Measurements from ENCODE around the gene SORBS1. TPM values are rescaled to one million over a fixed set of nuclear protein-coding genes. Genes with fewer than 3 reads are reported as not detected.

SORBS1 gene
- total and polyA plus RNA-seq, 4 experiments from 2014 or later = 0.67 to 0.93 (median 0.75) TPM; not detected in 1

DNA sequence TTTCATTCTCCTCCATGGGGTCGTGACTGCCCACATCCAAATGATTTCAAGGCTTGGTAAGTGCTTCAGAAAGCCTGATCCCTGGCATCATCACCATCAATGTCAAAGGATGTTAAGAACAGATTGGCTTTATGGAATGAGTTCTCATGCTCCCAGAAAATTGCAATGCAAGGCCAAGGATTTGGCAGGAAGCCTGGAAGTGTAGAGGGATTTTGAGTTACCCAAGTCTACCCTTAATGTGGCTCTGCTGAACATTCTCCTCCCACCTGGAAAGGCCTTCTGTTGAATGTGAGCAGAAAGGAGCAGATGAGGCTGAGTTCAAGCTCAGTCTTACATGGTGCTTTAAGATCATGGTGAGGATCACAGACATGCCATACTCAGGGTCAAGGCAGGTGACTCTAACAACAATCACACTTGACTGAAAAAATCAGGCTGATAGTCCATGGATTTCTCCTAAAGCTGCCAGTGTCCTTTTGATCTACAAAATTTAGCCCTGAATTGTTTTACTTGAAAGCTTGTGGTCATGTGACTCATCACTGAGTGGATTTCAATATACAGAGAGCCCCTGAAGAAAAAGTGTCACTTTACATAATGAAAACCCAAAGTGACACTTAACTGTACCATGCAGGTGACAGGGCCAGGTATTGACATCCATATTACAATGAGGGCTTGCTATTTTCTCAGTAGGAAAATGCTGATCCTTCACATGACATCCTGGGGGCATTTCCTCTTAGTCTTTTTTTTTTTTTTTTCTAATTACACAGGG lies 159.3 kb downstream of the SORBS1 start:
- no peaks in the 10 kb centered on the region for H3K27me3 Mint-ChIP-seq
- H3K36me3 Mint-ChIP-seq = peaks cover 0 to 3% of the 10 kb centered on the region in 2 donors
- Histone ChIP-seq H3K27me3 (ENCODE audit: insufficient read depth, low read length) (no peaks in the 10 kb centered on the region), H3K4me3 (ENCODE audit: low read length in 2 of 2) (no peak overlapping the region), H3K36me3 (ENCODE audit: insufficient read depth, low read length) (no peaks in the 10 kb centered on the region), H3K9me3 (ENCODE audit: control insufficient read depth in 1 of 2, low read length in 2 of 2) (no peaks in the 10 kb centered on the region), H3K27ac (ENCODE audit: low read depth, low read length) (no peak overlapping the region), H3K4me1 (ENCODE audit: insufficient read depth, low read length) (no peaks in the 10 kb centered on the region)
- no peak overlapping the region for H3K27ac Mint-ChIP-seq
- ChIA-PET POLR2A (ENCODE audit: partially characterized antibody) (interaction anchor here (0.7 kb wide), 1 partner anchor 30 kb away, joined by 3 read pairs; no protein-coding TSS in a partner anchor), CTCF (ENCODE audit: partially characterized antibody) (interaction anchor here (1.6 to 1.7 kb wide), 3 partner anchors 10 to 28 kb away, joined by 3 to 4 read pairs (median 3); no protein-coding TSS in a partner anchor)
- no peak overlapping the region for H3K4me3 Mint-ChIP-seq
- no peak for DNase-seq
- intact Hi-C loops (cut with micrococcal nuclease) = no loop called here
- H3K4me1 Mint-ChIP-seq = no peaks in the 10 kb centered on the region
- no peaks in the 10 kb centered on the region for H3K9me3 Mint-ChIP-seq

DNA sequence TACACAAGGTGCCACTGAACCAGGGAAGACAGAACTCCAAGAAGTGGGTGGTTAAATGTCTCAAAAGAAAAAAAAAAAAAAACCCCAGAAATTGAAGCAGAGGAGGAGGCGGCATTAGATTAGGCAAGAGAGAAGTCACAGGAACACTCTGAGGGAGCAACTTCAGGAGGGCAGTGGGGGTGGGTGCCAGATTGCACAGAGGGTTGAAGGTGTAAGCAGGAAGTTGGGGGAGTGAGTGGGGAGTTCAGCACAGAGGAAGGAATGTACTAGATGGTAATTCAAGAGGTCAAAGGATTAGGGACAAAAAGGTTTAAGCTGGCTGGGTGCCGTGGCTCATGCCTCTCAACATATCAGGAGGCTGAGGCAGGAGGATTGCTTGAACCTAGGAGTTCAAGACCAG lies 160.4 kb downstream of the SORBS1 start:
- H3K9me3 Mint-ChIP-seq = no peaks in the 10 kb centered on the region
- peaks cover 0 to 3% of the 10 kb centered on the region in 2 donors for H3K36me3 Mint-ChIP-seq
- Histone ChIP-seq H3K4me3 (ENCODE audit: low read length in 2 of 2) (no peak overlapping the region), H3K4me1 (ENCODE audit: insufficient read depth, low read length) (no peaks in the 10 kb centered on the region), H3K27me3 (ENCODE audit: insufficient read depth, low read length) (no peaks in the 10 kb centered on the region), H3K27ac (ENCODE audit: low read depth, low read length) (no peak overlapping the region), H3K36me3 (ENCODE audit: insufficient read depth, low read length) (no peaks in the 10 kb centered on the region), H3K9me3 (ENCODE audit: control insufficient read depth in 1 of 2, low read length in 2 of 2) (no peaks in the 10 kb centered on the region)
- H3K27ac Mint-ChIP-seq = no peak overlapping the region
- no peaks in the 10 kb centered on the region for H3K4me1 Mint-ChIP-seq
- no peak for DNase-seq
- no peak overlapping the region for H3K4me3 Mint-ChIP-seq
- CTCF ChIA-PET (ENCODE audit: partially characterized antibody) = interaction anchor here (1.6 kb wide), 1 partner anchor 29 kb away, joined by 3 read pairs; no protein-coding TSS in a partner anchor
- POLR2A ChIA-PET (ENCODE audit: partially characterized antibody) = no interaction called here
- no peaks in the 10 kb centered on the region for H3K27me3 Mint-ChIP-seq
- intact Hi-C loops (cut with micrococcal nuclease) = no loop called here

DNA sequence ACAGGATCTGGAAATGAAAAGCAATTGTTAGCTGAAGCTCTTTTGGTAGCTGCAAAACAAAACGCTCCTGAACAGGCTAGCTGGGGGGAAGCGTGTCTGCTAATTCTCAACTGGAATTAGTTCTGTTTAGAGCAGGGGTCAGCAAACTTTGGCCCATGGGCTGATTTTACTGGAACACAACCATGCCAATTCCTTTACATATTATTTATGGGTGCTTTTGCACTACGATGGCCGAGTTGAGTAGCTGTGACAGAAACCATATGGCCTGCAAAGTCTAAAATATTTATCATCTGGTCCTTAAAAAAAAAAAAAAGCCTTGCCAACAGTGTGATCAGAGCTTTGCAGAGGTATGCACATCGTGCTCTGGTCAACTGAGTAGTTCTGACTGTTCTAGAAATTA lies 162.0 kb downstream of the SORBS1 start:
- CTCF ChIA-PET (ENCODE audit: partially characterized antibody) = interaction anchor here (1.7 kb wide), 1 partner anchor 36 kb away, joined by 6 read pairs; no protein-coding TSS in a partner anchor
- Mint-ChIP-seq H3K27me3 (no peaks in the 10 kb centered on the region), H3K4me1 (no peaks in the 10 kb centered on the region), H3K4me3 (no peak overlapping the region), H3K36me3 (peaks cover 0 to 3% of the 10 kb centered on the region in 2 donors), H3K9me3 (no peaks in the 10 kb centered on the region), H3K27ac (no peak overlapping the region)
- Histone ChIP-seq H3K36me3 (ENCODE audit: insufficient read depth, low read length) (no peaks in the 10 kb centered on the region), H3K9me3 (ENCODE audit: control insufficient read depth in 1 of 2, low read length in 2 of 2) (no peaks in the 10 kb centered on the region), H3K27me3 (ENCODE audit: insufficient read depth, low read length) (no peaks in the 10 kb centered on the region), H3K4me1 (ENCODE audit: insufficient read depth, low read length) (no peaks in the 10 kb centered on the region), H3K27ac (ENCODE audit: low read depth, low read length) (no peak overlapping the region), H3K4me3 (ENCODE audit: low read length in 2 of 2) (no peak overlapping the region)
- no peak for DNase-seq
- intact Hi-C loops (cut with micrococcal nuclease) = no loop called here
- POLR2A ChIA-PET (ENCODE audit: partially characterized antibody) = no interaction called here

DNA sequence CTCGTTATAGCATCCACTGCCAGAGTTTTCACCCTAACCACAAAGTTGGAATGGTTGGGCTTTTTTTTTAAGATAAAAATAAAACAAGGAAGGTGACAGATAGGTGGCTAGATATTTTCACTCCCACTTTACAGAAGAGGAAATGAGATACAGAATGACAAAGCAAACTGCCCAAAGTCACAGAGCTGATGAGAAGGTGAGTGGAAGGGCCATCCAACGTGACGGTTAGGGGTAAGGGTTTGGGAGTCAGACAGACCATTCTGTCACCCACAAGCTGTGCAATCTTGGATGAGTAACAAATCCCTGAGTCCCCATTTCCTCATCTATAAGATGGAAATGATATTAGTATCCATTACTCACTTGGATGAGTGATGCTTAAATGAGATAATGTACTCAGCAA lies 163.4 kb downstream of the SORBS1 start:
- H3K4me3 Mint-ChIP-seq = no peak overlapping the region
- H3K4me3 ChIP-seq (ENCODE audit: low read length in 2 of 2) = no peak overlapping the region
- POLR2A ChIA-PET (ENCODE audit: partially characterized antibody) = no interaction called here
- H3K27ac Mint-ChIP-seq = no peak overlapping the region
- CTCF ChIA-PET (ENCODE audit: partially characterized antibody) = interaction anchor here (1.2 kb wide), 1 partner anchor 8 kb away, joined by 4 read pairs; no protein-coding TSS in a partner anchor
- no peaks in the 10 kb centered on the region for H3K27me3 ChIP-seq (ENCODE audit: insufficient read depth, low read length)
- no peak overlapping the region for H3K27ac ChIP-seq (ENCODE audit: low read depth, low read length)
- peaks cover 0 to 3% of the 10 kb centered on the region in 2 donors for H3K36me3 Mint-ChIP-seq
- H3K9me3 Mint-ChIP-seq = no peaks in the 10 kb centered on the region
- H3K9me3 ChIP-seq (ENCODE audit: control insufficient read depth in 1 of 2, low read length in 2 of 2) = no peaks in the 10 kb centered on the region
- H3K4me1 Mint-ChIP-seq = no peaks in the 10 kb centered on the region
- no peak for DNase-seq
- intact Hi-C loops (cut with micrococcal nuclease) = no loop called here
- no peaks in the 10 kb centered on the region for H3K4me1 ChIP-seq (ENCODE audit: insufficient read depth, low read length)
- H3K27me3 Mint-ChIP-seq = no peaks in the 10 kb centered on the region
- no peaks in the 10 kb centered on the region for H3K36me3 ChIP-seq (ENCODE audit: insufficient read depth, low read length)

DNA sequence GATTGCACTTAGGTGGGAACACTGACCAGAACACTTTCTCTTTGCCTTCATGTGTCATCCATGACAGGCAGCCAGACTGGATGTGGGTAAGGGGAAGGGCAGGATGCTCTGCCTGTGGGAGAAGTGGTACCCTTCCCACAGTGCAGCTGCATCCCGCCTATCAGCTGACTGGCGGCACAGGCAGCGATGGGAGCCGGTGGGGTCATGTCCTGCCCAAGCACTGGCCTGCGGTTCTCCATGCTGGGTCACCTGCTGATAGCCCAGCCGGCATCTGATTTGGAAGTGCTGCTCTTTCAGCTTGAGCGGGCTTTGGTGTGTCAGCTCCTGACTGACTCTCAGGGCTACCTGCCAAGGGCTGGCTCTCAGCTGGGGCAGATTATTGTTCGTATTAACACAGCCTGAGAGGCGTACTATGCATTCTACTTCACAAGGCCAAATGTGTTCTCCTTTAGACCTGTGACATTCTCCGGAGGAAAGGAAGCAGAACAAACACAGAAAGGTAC lies 165.2 kb downstream of the SORBS1 start:
- POLR2A ChIA-PET (ENCODE audit: partially characterized antibody) = no interaction called here

DNA sequence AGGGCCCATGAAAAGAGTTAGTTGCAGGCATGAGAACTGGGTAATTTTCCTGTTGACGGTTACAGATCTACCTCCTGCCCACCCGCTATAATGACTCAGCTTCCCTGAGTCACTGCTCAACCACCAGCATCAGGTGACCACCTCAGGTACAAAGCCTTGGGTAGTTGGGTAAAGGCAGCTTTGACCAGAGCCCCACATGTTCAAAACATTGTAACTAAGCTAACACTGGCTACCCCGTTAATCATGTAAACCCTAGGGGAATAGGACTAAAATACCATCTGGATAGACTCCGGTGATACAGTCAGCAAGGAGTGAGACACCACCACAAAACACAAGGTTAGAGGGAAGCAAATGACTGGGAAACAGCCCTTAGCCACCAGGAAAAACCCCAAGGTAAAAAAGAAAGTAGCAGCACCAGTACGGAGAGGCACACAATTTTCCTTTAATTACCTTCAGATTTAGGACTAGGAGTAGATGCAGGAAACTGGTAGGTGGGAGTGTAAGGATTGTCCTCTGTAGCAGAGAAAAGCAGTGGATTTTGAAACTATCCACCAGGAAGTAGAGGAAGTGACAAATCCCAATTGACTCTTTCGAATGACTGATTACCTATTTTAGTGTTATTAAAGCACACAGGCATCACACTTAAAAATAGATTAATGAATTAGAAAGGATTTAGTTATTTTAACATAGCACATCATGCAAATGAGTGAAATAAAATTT lies 166.8 kb downstream of the SORBS1 start:
- H3K4me3 Mint-ChIP-seq = no peak overlapping the region
- CTCF ChIA-PET (ENCODE audit: partially characterized antibody) = interaction anchor here (1.3 kb wide), 1 partner anchor 10 kb away, joined by 3 read pairs; no protein-coding TSS in a partner anchor

More for the DNA sequence above, 165.2 kb downstream of the SORBS1 start:
- Mint-ChIP-seq H3K4me3 (no peak overlapping the region), H3K36me3 (peaks cover 0 to 3% of the 10 kb centered on the region in 2 donors), H3K9me3 (no peaks in the 10 kb centered on the region), H3K27ac (no peak overlapping the region), H3K4me1 (no peaks in the 10 kb centered on the region), H3K27me3 (no peaks in the 10 kb centered on the region)
- Histone ChIP-seq H3K4me1 (ENCODE audit: insufficient read depth, low read length) (no peaks in the 10 kb centered on the region), H3K36me3 (ENCODE audit: insufficient read depth, low read length) (no peaks in the 10 kb centered on the region), H3K27ac (ENCODE audit: low read depth, low read length) (no peak overlapping the region), H3K27me3 (ENCODE audit: insufficient read depth, low read length) (no peaks in the 10 kb centered on the region), H3K4me3 (ENCODE audit: low read length in 2 of 2) (no peak overlapping the region), H3K9me3 (ENCODE audit: control insufficient read depth in 1 of 2, low read length in 2 of 2) (no peaks in the 10 kb centered on the region)
- intact Hi-C loops (cut with micrococcal nuclease) = no loop called here
- DNase-seq = no peak
- CTCF ChIA-PET (ENCODE audit: partially characterized antibody) = interaction anchor here (1.3 to 1.4 kb wide), 2 partner anchors 8 to 30 kb away, joined by 3 to 4 read pairs; no protein-coding TSS in a partner anchor

DNA sequence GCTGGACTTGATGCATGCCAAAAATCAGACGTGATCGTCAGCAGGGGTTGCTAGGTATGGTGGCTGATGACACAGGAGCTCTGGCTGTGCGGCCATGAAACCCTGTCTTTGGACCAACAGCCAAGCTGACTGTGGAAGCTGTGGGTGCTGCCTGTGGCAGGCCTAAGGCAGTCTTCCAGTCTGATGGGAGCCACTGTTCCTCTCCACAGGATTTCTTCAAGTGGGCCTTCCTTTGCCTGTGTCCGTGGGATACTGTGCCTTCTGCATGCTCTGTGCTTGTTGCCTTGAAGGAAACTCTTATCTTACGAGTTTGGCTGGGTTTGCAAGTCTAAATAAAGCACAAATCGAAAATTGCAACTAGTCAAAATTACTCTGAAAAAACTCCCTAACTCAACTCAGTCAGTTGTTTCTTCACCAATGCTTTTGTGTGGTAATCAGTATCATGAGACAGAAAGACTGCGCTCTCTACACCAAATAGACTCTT lies 168.4 kb downstream of the SORBS1 start:
- Mint-ChIP-seq H3K4me1 (no peaks in the 10 kb centered on the region), H3K27ac (no peak overlapping the region), H3K27me3 (peaks cover 0 to 3% of the 10 kb centered on the region in 2 donors), H3K9me3 (no peaks in the 10 kb centered on the region), H3K36me3 (no peaks in the 10 kb centered on the region), H3K4me3 (no peak overlapping the region)
- ChIA-PET POLR2A (ENCODE audit: partially characterized antibody) (no interaction called here), CTCF (ENCODE audit: partially characterized antibody) (no interaction called here)
- intact Hi-C loops (cut with micrococcal nuclease) = no loop called here
- Histone ChIP-seq H3K9me3 (ENCODE audit: control insufficient read depth in 1 of 2, low read length in 2 of 2) (no peaks in the 10 kb centered on the region), H3K4me1 (ENCODE audit: insufficient read depth, low read length) (no peaks in the 10 kb centered on the region), H3K27me3 (ENCODE audit: insufficient read depth, low read length) (no peaks in the 10 kb centered on the region), H3K4me3 (ENCODE audit: low read length in 2 of 2) (no peak overlapping the region), H3K36me3 (ENCODE audit: insufficient read depth, low read length) (no peaks in the 10 kb centered on the region), H3K27ac (ENCODE audit: low read depth, low read length) (no peak overlapping the region)
- no peak for DNase-seq

More for the DNA sequence above, 166.8 kb downstream of the SORBS1 start:
- Histone ChIP-seq H3K27me3 (ENCODE audit: insufficient read depth, low read length) (no peaks in the 10 kb centered on the region), H3K4me1 (ENCODE audit: insufficient read depth, low read length) (no peaks in the 10 kb centered on the region), H3K27ac (ENCODE audit: low read depth, low read length) (no peak overlapping the region), H3K36me3 (ENCODE audit: insufficient read depth, low read length) (no peaks in the 10 kb centered on the region), H3K4me3 (ENCODE audit: low read length in 2 of 2) (no peak overlapping the region), H3K9me3 (ENCODE audit: control insufficient read depth in 1 of 2, low read length in 2 of 2) (no peaks in the 10 kb centered on the region)
- Mint-ChIP-seq H3K27ac (no peak overlapping the region), H3K27me3 (peaks cover 0 to 1% of the 10 kb centered on the region in 2 donors), H3K9me3 (no peaks in the 10 kb centered on the region), H3K36me3 (peaks cover 0 to 3% of the 10 kb centered on the region in 2 donors), H3K4me1 (no peaks in the 10 kb centered on the region)
- POLR2A ChIA-PET (ENCODE audit: partially characterized antibody) = no interaction called here
- no peak for DNase-seq
- intact Hi-C loops (cut with micrococcal nuclease) = no loop called here

Measured in CD4-positive, alpha-beta memory T cell (primary cell).